ENCODE results near the gene CHST11. TPM values are rescaled to one million over a fixed set of nuclear protein-coding genes. Genes with fewer than 3 reads are reported as not detected.

CHST11 gene
- total and polyA plus RNA-seq, 10 of the 15 experiments (the other 5 are each of a cell fraction or from before 2014, with no cell fraction given), result 1.9 to 38.1 (median 17.2) TPM

- Histone ChIP-seq H3K4me1 (ENCODE audit: control insufficient read depth, insufficient read depth, low read length) (no peaks in the 10 kb centered on the region), H3K9me3 (replicated peaks; ENCODE audit: control insufficient read depth, insufficient read depth, low read length) (no peaks in the 10 kb centered on the region; the same call in 1 of the 3 replicates), H3K27me3 (replicated peaks in 1 of 2; ENCODE audit: control insufficient read depth in 2 of 2, insufficient read depth in 2 of 2, low read length in 1 of 2) (no peaks in the 10 kb centered on the region), H3K36me3 (ENCODE audit: control insufficient read depth in 2 of 2, insufficient read depth in 2 of 2, low read length in 1 of 2) (no peaks in the 10 kb centered on the region), H4K20me1 (ENCODE audit: control insufficient read depth, insufficient read depth) (no peaks in the 10 kb centered on the region), H3K79me2 (ENCODE audit: control insufficient read depth, insufficient read depth, low read length) (no peaks in the 10 kb centered on the region), H3K27ac (ENCODE audit: control insufficient read depth, insufficient read depth) (no peak overlapping the region), H2AFZ (ENCODE audit: control insufficient read depth, low read depth, low read length) (no peak overlapping the region), H3K4me3 (no peak overlapping the region), H3K9ac (ENCODE audit: control insufficient read depth, insufficient read depth, low read length) (no peak overlapping the region), H3K4me2 (ENCODE audit: control insufficient read depth, insufficient read depth) (no peak overlapping the region)
- ChIA-PET CTCF (interaction anchor here (2.0 kb wide), 1 partner anchor 66 kb away, joined by 8 read pairs; no protein-coding TSS in a partner anchor), POLR2A (interaction anchor here (0.6 kb wide), 1 partner anchor 57 kb away, joined by 3 read pairs; no protein-coding TSS in a partner anchor), SMC1A (ENCODE audit: uncharacterized antibody, unreplicated experiment) (interaction anchor here (0.6 kb wide), 1 partner anchor 127 kb away, joined by 3 read pairs; no protein-coding TSS in a partner anchor), RAD21 (ENCODE audit: unreplicated experiment) (no interaction called here)
- DNase-seq (ENCODE audit: low read depth, low spot score) (no peak), ATAC-seq (no peak), FAIRE-seq (no peak)
- TF ChIP-seq NR2C2 (IDR thresholded peaks at IDR 0.05; ENCODE audit: borderline replicate concordance, control insufficient read depth, insufficient read length, low read depth) (no peak), NFIC (IDR thresholded peaks at IDR 0.05; ENCODE audit: low read depth, low read length) (no peak), RAD21 (IDR thresholded peaks at IDR 0.05; ENCODE audit: insufficient read depth, low read depth, low read length) (no peak), HDAC6 (IDR thresholded peaks at IDR 0.05; ENCODE audit: unreplicated experiment) (no peak), ZBTB40 (IDR thresholded peaks at IDR 0.05; ENCODE audit: borderline replicate concordance) (no peak)
- TF ChIP-seq, protein P1, sequence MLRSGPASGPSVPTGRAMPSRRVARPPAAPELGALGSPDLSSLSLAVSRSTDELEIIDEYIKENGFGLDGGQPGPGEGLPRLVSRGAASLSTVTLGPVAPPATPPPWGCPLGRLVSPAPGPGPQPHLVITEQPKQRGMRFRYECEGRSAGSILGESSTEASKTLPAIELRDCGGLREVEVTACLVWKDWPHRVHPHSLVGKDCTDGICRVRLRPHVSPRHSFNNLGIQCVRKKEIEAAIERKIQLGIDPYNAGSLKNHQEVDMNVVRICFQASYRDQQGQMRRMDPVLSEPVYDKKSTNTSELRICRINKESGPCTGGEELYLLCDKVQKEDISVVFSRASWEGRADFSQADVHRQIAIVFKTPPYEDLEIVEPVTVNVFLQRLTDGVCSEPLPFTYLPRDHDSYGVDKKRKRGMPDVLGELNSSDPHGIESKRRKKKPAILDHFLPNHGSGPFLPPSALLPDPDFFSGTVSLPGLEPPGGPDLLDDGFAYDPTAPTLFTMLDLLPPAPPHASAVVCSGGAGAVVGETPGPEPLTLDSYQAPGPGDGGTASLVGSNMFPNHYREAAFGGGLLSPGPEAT (IDR thresholded peaks at IDR 0.05; ENCODE audit: low read depth), result no peak
- 62% methylated on average over 5 of the region's 5 CpGs for WGBS (ENCODE audit: insufficient coverage, insufficient replicate concordance, low lambda C conversion rate, missing lambda C conversion rate)
- no TSS peak for BruUV-seq (replicated peaks)
- intact Hi-C loops (cut with micrococcal nuclease; ENCODE audit: unreplicated experiment), result no loop called here
- in situ Hi-C loops (cut with MboI), result no loop called here
Observed at GRCh38 chr12:104448031-104448430, 8.7 kb upstream of the CHST11 start.
